Neural crest cell (in vitro differentiated cells): ENCODE measurements around the gene PLEKHG5. TPM values are rescaled to one million over a fixed set of nuclear protein-coding genes. Genes with fewer than 3 reads are reported as not detected.
A peak's percentile ranks its signal among the peaks of the same experiment; 100 is the strongest.
"Not testable (repeated sequence)": the region's sequence is repeated elsewhere in the genome, so short reads cannot be mapped to it uniquely, and the experiment has no call there.

Experiments used
- DNase-seq: peaks from one replicate; pipeline ENCODE4 v3.0.0; 2021; ENCODE audit warnings: low read depth, mixed read lengths, low spot score
- H3K27ac Mint-ChIP-seq: one replicate; pipeline ENCODE4 v1.8.0; 2021; ENCODE audit warnings: mild to moderate bottlenecking, mixed read lengths; ENCODE audit not compliant: unreplicated experiment
- H3K27me3 Mint-ChIP-seq: 2 replicates; pipeline ENCODE4 v1.8.0; 2021; ENCODE audit warnings: low read depth, mild to moderate bottlenecking, mixed read lengths
- H3K36me3 Mint-ChIP-seq: 2 replicates; pipeline ENCODE4 v1.8.0; 2021; ENCODE audit warnings: low read depth, mild to moderate bottlenecking, mixed read lengths
- H3K4me1 Mint-ChIP-seq: 2 replicates; pipeline ENCODE4 v1.8.0; 2021; ENCODE audit warnings: mixed read lengths
- H3K4me3 Mint-ChIP-seq: one replicate; pipeline ENCODE4 v1.8.0; 2021; ENCODE audit warnings: mild to moderate bottlenecking, mixed read lengths
- H3K9me3 Mint-ChIP-seq: 2 replicates; pipeline ENCODE4 v1.8.0; 2021; ENCODE audit warnings: mixed read lengths
- CTCF ChIP-seq: fragments of 200-600 bp; sonication (generic); conservative IDR thresholded peaks from 2 replicates; pipeline ENCODE4 v1.5.0; 2021; ENCODE audit warnings: antibody characterized with exemption, mild to moderate bottlenecking
- total RNA-seq: library from RNA; stranded (reverse); gene quantifications from 2 replicates; pipeline ENCODE4 v1.2.1, GENCODE V29; 2021

PLEKHG5 gene
- total RNA-seq, 1 donor from 2014 or later, result 31.7 TPM

- Mint-ChIP-seq H3K27me3 (peaks cover 38% of the 10 kb centered on the region), H3K4me3 (peak overlapping the region; percentile 54), H3K27ac (no peak overlapping the region), H3K36me3 (no peaks in the 10 kb centered on the region), H3K9me3 (no peaks in the 10 kb centered on the region), H3K4me1 (peaks cover 14% of the 10 kb centered on the region)
- no peak for DNase-seq
- TF ChIP-seq CTCF, result no peak
Observed at GRCh38 chr1:6450005-6450450, 41.4 kb downstream of the PLEKHG5 start.

GRCh38 chr1:6448749-6449631 lies 42.5 kb downstream of the PLEKHG5 start:
- peak; percentile 51 for DNase-seq

GRCh38 chr1:6447818-6448748 lies 43.4 kb downstream of the PLEKHG5 start:
- Mint-ChIP-seq H3K4me1 (peaks cover 14% of the 10 kb centered on the region), H3K36me3 (no peaks in the 10 kb centered on the region), H3K27me3 (peaks cover 40% of the 10 kb centered on the region), H3K27ac (no peak overlapping the region), H3K9me3 (no peaks in the 10 kb centered on the region), H3K4me3 (peak overlapping the region; percentile 49)
- TF ChIP-seq CTCF, result peak; percentile 22
- no peak for DNase-seq

More at GRCh38 chr1:6448749-6449631, 42.5 kb downstream of the PLEKHG5 start:
- Mint-ChIP-seq H3K9me3 (no peaks in the 10 kb centered on the region), H3K36me3 (no peaks in the 10 kb centered on the region), H3K27ac (no peak overlapping the region), H3K27me3 (peaks cover 43% of the 10 kb centered on the region), H3K4me3 (peak overlapping the region; percentile 54), H3K4me1 (peaks cover 18% of the 10 kb centered on the region)
- TF ChIP-seq CTCF, result no peak

GRCh38 chr1:6447016-6447817 lies 44.2 kb downstream of the PLEKHG5 start:
- H3K36me3 Mint-ChIP-seq, result no peaks in the 10 kb centered on the region
- peaks cover 14% of the 10 kb centered on the region for H3K4me1 Mint-ChIP-seq
- no peak for TF ChIP-seq CTCF
- H3K27me3 Mint-ChIP-seq, result peaks cover 41% of the 10 kb centered on the region
- H3K9me3 Mint-ChIP-seq, result no peaks in the 10 kb centered on the region
- peak overlapping the region; percentile 49 for H3K4me3 Mint-ChIP-seq
- peak; percentile 65 for DNase-seq
- H3K27ac Mint-ChIP-seq, result no peak overlapping the region

GRCh38 chr1:6446665-6447015 lies 44.8 kb downstream of the PLEKHG5 start:
- TF ChIP-seq CTCF, result no peak
- Mint-ChIP-seq H3K27me3 (peaks cover 47% of the 10 kb centered on the region), H3K4me1 (peaks cover 14% of the 10 kb centered on the region), H3K36me3 (no peaks in the 10 kb centered on the region), H3K9me3 (no peaks in the 10 kb centered on the region), H3K27ac (no peak overlapping the region), H3K4me3 (no peak overlapping the region)
- DNase-seq, result no peak

- H3K4me1 Mint-ChIP-seq, result peaks cover 14% of the 10 kb centered on the region
- not testable (repeated sequence) for DNase-seq, H3K4me3 Mint-ChIP-seq
Observed at GRCh38 chr1:6445929-6446328, 45.5 kb downstream of the PLEKHG5 start.

More at GRCh38 chr1:6445929-6446328, 45.5 kb downstream of the PLEKHG5 start:
- H3K36me3 Mint-ChIP-seq, H3K9me3 Mint-ChIP-seq, H3K27ac Mint-ChIP-seq: not testable (repeated sequence)
- H3K27me3 Mint-ChIP-seq, result peaks cover 53% of the 10 kb centered on the region
